CD4-positive, alpha-beta T cell treated with Interleukin-21 for 1 hour (primary cell): Measurements from ENCODE around the gene EFCC1.
A peak's percentile ranks its signal among the peaks of the same experiment; 100 is the strongest.

Experiments
- DNase-seq: peaks from one replicate; pipeline ENCODE4 v3.0.0-alpha.2; 2020

Gene EFCC1

DNA sequence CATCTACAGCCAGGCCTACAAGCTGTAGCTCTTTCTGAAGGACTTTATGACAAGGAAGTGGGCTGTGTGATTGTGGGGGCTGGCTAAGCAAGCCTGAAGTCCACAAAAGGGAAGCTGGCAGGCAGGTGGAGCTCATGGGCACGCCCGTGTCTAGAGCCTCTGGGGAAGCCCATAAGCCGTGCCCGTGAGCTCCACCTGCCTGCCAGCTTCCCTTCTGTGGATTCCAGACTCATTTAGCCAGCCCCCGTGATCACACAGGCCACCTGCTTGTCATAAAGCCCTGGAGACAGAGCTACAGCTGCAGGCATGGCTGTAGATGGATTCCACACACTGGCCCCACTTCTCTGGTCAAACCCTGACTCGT is 15.2 kb downstream of the EFCC1 start:
- peak; percentile 71 for DNase-seq

DNA sequence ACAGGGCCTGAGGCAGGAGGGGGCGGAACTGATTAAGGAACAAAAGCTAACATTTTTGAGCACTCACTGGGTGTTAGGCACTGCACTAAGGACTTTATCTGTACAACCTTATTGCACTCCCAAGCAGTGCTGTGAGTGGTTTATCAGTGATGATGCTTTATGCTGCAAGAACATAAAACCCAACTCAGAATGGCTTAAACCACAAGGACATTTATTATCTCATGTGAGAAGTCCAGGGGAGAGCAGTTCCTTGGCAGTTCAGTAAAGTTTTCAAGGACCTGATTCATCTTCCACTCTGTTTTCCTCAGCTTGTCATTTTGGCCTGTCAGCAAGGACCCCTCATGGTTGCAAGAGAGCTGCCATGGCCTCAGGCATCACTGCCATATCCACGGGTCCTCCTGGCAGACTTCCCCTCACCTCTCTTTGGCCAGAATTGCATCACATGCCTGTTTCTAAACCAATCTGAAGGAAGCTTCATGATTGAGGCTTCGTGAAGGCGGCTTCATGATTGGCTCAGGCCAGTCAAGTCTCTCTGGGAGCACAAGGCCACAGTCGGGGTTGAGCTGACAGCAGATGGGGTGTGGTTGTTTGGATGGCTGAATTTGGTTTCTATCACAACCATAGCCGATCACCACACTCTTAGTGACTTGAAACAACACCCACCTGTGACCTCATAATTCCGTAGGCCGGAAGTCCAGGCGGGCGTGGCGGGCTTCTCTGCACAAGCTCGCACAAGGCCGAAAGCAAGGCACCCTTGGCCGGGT is 15.8 kb downstream of the EFCC1 start:
- peak; percentile 73 for DNase-seq

DNA sequence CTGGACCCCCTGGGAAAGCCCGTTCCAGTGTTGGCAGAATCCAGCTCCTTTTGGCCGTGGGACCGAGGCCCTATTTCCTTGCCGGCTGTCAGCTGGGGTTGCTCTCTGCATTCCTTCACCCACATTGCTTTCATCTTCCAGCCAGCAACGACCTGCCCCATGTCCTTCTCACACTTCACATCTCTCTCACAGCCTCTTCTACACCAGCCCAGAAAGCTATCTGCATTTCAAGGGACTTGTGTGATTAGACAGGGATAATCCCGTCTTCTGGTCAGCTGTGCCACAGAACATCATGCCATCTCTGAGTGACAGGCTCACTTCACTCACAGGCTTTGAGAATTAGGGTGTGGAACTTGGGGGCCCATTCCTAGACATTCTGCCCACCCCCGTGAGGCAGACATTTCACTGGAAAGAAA is 16.4 kb downstream of the EFCC1 start:
- no peak for DNase-seq

DNA sequence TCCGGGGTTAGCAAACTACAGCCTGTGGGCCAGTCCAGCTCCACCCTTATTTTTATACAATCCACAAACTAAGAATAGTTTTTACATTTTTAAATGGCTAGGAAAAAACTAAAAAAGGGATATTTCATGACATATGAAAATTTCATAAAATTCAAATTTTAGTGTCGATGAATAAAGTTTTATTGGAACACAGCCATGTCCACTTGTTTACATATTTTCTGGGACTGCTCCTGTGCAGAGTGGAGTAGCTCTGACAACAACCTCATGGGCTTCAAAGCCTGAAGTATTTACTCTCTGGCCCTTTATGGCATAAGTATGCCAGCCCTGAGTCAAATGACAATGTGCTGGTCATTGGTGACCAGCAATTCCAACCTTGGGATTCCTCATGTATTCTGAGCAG is 17.2 kb downstream of the EFCC1 start:
- DNase-seq = no peak

DNA sequence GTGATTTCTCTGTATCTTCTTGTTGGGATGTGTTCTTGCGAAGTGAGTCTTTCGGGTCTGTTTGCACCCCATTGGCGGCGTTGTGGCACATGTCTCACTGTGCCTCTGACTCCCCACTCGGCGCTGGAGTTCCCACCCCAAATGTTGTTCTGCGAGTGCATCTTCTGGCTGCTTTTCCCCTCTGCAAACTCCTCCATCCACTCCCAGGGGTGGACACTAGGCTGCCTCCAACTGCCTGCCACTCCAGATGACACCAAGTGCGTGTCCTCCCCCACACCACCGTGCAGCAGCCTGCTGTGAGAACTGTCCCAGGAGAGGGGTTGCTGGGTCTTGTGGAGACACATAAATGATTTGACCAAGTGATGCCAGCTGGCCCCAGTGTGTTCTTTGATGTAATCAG is 17.6 kb downstream of the EFCC1 start:
- no peak for DNase-seq

DNA sequence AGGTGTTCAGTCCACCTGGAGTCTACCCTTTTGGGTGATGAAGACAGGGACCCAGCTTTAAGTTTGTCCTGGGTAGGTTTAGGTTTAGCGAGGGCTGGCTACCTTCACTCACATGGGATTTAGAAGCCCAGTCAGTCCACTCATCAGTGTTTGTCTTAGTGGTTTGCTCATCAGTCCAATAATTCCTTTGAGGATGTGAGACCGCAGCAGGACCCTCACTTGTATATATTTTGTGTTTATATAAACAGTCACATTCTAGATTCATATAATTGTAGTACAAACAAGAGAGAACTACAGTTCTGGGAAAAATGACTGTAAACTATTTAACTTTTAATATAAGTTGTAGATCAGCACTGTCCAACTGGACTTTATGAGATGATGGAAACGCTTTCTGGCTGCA is 18.2 kb downstream of the EFCC1 start:
- no peak for DNase-seq

DNA sequence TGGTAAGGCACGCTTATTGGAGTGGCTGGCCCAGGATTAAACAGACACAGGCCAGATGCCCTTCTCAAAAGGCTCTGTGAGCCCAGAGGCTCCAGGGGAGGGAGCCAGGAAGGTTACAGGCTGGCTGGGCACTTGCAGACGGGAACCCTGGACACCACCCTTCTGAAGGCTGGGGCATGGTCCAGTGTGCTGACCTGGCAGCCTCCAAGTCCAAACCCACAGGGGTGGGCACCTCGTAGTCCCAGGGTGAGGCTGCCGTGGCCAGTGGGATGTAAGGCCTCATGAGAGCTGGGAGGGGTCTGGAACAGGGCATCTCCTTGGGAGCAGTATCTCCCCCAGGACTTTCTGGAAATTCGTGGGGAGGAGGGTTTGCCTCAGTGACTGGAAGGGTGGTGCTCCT is 19.6 kb downstream of the EFCC1 start:
- no peak for DNase-seq

DNA sequence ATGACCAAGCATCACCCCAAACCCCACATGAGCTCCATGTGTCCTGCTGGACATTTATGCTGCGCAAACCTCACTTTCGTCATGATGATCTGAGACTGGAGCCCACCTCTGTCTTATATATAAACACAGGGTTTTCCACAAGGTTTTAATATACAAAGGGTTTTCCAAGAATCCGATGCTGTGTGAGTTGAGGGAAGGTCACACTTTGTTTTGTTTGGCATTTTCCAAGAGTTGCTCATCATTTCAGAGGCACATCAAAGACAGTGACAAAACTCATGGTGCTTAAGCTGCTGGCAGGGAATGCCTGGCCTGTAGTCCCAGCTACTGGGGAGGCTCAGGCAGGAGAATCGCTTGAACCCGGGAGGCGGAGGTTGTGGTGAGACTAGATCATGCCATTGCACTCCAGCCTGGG is 20.0 kb downstream of the EFCC1 start:
- DNase-seq = no peak

DNA sequence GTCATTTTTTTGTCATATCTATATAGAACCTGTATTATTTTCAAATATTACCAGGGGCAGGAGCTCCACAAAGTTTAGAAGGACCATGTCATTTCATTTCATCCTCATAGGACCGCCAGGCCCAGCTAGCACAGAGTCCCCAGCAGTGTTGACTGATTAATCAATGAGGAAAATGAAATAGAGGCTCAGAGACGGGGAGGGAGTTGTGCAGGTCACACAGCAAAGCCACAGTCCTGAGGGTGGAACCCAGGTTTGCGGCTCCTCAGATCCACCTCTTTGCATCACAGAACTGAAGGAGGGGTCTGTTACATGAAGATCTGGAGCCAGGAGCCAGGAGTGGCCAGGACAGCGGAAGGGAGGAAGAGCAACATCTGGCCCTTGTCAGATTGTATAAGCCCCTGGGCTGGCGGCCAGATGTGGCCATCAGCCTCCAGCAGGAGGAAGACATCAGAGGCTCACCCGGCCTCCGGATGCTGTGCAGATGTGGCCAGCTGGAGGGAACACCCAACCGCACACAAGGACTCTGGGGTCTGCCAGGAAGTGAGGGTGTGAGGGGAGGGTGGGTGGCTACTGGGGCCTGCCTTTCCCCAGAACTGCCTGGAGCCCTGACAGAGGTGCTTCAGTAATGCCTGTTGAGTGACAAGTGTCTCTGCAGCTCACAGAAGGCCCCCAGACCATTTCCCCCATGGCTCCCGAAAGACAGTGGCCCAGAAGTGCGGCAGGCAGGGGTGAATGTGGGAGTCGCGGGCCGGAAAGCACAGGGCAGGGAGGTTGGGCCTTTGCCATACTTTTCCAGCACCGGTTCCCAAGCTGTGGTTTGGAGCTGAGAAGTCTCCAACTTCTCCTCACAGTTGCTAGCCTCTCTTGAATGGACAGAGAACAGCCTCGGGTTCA is 21.3 kb downstream of the EFCC1 start:
- DNase-seq = no peak

DNA sequence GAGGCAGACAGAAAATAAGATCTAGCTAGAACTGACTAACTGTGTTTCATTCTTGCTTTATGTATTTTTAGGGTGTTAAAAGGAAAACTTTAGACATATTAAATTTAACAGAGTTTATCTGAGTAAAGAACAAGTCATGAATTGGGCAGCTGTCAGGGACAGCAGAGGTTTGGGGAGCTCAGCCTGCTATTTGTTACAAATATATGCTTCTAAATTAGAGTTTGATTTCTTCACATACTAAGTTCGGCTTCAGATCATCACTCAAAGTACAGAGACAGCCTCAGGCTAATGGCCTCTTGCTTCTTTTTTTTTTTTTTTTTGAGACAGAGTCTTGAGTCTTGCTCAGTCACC is 21.9 kb downstream of the EFCC1 start:
- DNase-seq = no peak

DNA sequence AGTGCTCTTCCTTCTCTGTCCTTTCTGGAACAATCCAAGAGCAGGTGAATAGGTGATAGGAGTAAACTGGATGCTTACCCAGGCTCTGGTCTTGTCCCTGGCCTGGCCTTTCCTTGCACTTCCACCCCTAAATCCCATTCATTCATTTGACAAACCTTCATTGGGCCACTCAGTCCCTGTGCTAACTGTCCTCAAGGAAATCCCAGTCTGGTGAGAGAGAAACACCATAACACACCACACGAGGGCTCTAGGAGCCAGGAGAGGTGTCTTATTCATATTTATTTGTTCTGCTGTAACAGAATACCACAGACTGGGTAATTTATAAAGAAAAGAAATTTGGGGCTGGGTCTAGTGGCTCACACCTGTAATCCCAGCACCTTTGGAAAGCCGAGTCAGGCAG is 22.8 kb downstream of the EFCC1 start:
- DNase-seq = no peak

DNA sequence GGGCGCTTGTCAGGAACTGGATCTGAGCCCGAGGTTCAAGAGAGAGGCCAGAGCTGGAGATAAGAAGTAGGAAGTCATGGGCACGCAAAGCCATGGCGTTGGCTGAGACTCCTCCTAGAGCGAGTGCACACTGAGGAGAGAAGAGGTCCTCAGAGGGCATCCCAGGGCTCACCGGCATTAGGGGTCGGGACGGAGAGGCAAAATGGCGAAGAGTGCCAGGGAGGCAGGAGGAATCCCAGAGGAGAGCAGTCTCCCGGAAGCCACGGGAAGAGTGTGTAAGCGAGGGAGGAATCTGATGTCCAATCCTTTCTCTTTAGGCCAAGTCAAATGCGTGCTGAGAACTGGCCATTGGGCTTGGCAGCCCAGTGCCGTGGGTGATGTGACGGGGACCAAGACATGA is 24.0 kb downstream of the EFCC1 start:
- DNase-seq = no peak

DNA sequence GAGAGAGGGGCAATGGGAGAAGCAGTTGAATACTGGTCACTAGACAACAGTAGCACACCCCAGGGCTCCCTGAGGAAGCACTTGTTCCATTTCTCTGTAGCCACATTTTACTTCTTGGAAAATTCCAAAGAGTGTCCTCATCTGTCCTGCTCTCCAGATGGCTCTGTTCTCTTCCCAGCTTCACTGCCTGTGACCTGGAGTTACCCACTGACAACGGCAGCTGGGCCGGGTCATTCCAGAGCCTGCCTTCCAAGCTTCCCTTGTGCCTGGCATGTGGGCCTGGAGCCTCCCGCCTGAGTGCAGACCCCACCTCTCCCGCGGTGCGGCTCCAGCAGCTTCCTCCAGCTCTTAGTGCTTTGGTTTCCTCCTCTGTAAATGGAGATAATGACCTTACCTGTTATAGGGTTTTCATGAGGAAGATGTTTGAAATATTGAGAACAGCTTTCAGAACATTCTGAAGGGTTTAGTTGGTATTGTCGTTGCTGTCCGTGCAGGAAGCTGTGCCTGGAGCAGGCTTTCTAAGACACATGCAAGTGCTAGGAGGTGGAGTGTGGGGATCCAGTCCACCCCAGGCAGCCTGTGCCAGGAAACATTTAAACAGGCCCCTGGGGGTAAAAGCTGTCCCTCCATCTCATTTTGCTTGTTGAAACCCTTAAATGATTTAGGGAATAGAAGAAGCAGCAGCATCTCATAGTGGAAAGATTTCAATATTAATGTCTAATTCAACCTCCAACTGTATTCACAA is 24.8 kb downstream of the EFCC1 start:
- no peak for DNase-seq

DNA sequence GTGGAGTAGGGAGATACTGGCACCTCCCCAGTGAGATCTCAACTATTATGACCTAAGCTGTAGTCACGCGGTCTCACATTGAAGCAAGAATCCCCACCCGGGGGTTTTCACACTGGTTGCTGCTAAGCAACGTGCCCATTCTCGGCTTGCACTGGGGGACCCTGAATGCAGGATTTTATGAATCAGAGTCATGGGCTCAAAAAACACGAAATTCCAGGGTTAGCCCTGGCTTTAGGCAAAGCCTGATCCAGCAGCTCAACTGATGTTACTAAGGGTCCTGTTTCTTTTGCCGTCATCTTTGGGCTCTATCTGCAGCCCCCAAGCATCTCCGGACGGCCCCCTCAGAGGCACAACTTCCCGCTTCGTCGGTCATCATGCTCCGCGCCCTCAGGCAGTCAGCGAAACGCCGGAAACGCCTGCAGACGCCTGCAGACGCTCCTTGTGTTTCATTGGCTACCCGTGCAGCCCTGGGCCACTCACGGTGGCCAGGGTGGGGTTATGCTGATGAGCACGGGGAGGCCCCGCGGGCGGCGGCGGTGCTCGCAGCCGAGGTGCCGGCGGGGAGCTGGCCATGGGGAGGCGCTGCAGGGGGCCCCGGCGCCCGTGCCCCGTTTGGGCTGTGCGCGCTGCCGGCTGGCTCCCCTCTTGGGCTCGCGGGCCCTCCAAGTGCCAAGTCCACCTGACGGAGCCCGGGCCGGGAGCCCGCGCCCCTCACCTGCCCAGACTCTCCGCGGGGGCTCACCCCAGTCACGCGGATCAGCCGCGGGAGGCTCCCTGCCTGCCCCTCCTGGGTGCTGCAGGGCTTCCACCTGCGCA is 25.8 kb downstream of the EFCC1 start:
- peak; percentile 94 for DNase-seq

DNA sequence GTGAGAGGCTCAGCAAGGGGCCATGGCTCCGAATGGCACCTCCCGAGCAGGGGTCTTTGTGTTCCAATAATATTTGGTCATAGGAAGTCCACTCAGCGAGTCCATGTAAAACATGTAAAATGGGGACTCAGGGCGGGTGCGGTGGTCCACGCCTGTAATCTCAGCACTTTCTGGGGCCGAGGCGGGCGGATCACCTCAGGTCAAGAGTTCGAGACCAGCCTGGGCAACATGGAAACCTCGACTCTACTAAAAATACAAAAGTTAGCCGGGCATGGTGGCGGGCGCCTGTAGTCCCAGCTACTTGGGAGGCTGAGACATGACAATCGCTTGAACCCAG is 26.4 kb downstream of the EFCC1 start:
- no peak for DNase-seq

DNA sequence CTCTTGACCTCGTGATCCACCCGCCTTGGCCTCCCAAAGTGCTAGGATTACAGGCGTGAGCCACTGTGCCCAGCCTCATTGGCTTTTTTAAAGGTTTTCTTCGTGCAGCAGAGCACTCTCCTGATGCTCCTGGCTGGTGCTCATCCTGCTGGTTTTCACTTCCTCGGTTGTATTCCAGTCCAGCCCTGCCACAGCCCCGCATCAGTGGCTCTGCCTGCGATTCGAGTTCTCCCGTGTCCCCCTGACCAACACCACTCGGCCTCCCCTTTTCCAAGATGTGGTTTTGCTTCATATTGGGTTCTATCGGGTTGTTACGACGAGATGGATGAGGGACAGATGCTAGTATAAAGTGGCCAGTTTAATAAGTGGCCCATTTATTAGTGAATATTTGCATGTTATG is 27.8 kb downstream of the EFCC1 start:
- DNase-seq = no peak

DNA sequence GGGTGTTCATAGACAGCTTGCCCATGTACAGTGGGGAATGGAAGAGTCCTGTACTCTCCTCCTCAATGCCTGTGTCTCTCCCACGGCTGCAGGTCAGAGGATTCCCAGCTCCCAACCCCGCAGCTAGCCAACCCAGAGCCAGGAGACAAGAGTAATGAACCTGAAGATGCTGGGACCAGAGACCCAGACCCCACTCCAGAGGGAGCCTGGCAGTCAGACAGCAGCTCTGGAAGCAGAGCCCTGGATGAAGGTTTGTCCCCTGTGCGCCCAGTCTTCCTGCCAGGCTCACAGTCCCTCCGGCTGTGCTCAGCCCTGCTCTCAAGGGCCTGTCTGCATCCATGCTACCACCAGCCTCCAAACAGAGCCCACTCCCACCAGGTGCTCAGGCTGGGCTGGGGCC is 29.5 kb downstream of the EFCC1 start:
- no peak for DNase-seq

DNA sequence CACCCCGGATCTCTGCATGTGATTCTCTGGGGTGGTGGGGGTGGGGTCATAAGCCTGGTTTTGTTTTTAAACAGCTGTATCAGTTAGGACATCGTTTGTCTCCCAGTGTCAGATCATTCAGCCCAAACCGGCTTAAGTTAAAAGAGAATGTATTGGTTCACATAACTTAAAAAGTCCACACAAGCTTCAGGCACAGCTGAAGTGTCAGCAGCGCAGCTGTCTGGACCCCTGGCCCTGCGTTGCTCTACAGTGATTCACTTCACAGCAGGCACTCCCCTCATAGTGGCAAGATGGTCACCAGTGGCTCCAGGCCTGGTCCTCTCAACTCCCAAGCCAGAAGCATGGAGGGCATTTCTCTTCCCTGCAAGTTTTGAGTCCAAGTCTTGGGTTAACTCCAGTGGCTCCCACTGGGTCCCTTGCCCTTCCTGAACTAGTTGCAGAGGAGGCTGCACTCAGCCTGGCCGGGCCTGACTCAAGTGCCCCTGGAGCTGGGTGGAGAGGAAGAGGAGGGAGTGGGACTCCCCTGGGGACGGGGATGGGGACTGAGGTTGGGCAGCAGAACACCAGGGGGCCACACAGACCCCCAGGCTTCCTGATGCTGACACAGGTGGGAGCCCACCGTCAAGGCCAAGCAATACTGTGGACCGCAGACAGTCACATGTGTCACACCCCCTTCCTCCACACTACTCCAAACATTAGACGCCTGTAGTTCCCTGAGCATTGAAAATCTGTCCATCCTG is 30.5 kb downstream of the EFCC1 start:
- no peak for DNase-seq

DNA sequence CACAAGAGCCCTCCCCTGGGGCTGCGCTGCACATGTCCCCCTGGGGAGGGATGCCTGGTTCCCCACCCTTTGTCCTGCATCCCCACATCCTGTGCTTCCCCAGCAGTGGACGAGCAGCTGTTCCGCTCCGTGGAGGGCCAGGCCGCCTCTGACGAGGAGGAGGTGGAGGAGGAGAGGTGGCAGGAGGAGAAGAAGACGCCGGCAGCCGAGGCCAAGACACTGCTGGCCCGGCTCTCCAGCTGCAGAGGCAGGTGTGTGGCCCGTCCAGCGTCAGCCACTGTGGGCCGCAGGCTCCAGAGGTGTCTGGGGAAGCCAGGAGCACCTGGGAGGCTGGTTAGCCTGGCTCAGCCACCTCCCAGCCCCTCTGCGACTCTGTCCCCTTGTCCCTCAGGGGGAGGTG is 31.6 kb downstream of the EFCC1 start:
- DNase-seq = no peak

DNA sequence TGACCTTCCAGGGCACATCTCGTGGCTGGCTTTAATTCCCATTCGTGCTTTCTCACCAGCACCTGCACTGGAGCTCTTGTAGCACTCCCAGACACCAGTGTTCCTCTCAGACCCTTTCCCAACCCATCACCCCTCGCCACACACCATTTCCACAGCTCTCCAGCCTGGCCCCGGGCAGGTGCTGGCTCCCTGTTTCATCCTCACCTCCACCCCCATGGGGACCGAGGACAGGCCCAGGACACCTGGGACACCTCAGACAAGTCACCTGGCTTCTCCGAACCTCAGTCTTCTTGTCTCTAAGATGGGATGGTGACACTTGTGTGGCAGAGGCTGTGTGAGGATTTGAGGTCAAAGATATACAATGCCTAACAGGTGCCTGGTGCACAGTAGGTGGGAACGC is 32.0 kb downstream of the EFCC1 start:
- DNase-seq = no peak

DNA sequence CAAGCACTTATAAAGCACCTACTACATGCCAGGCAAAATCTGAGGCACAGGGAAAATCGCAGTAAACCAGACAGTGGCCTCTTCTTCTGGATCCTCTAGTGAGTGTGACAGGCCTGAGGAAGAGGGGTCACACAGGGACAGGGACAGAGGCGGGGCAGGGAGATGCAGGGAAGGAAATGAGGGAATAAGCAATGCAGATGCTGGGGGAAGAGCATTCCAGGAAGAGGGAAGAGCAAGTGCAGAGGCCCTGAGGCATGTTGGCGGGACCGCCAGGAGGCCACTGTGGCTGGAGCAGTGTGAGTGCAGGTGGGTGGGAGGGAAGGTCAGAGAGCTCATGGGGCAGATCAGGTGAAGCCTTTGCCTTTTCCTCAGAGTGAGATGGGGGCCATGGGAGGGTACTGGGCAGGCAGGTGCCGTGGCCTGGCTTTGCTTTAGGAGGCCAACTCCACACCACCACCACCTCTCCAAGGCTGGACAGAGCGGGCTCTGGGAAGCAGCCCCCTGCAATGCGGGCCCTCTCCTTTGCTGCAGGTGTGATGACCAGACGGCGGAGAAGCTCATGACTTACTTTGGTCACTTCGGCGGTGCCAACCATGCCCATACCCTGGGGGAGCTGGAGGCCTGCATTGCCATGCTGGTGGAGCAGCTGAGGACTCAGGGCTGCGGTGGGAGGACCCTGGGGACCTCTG is 32.7 kb downstream of the EFCC1 start:
- DNase-seq = no peak

DNA sequence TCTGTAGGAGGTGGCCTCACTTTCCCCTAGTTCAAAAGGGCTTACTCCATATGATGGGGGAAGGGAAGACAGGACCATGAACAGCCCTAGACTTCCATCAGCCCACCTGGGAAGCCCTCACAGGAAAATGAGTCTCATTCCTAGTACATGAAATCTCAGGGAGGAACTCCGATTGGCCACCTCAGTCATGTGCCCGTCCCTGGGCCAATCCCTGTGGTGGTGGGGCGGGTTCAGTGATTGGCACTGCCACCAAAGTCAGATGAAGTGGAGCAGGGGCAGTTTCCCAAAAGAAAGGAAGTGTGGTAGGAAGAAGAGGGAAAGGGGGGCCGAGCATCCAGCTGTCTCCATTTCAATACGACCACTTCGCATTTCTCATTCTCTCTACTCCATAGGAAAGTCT is 33.5 kb downstream of the EFCC1 start:
- DNase-seq = no peak
